ENCODE results near the gene EXOSC3. TPM values are rescaled to one million over a fixed set of nuclear protein-coding genes. Genes with fewer than 3 reads are reported as not detected.
A peak's percentile ranks its signal among the peaks of the same experiment; 100 is the strongest.

EXOSC3 gene
- total and polyA plus RNA-seq, 9 of the 15 experiments (the other 6 are each of a cell fraction or from before 2014, with no cell fraction given): 18.5 to 266 (median 114) TPM

- no peak for TF ChIP-seq ARID2 (IDR thresholded peaks at IDR 0.05)
- TF ChIP-seq ZEB2 (IDR thresholded peaks at IDR 0.05): peak; percentile 99
- peak; percentile 98 for TF ChIP-seq HNRNPL (IDR thresholded peaks at IDR 0.05; ENCODE audit: low read depth, low read length)
- TF ChIP-seq NCOA2 (IDR thresholded peaks at IDR 0.05; ENCODE audit: partially characterized antibody in 2 of 2): no peak
- TF ChIP-seq CBX3 (IDR thresholded peaks at IDR 0.05; ENCODE audit: borderline replicate concordance in 1 of 2, low read length in 2 of 2): peak in 1 of 2 experiments; percentile 92; a peak in 2 of 3 replicates
- TF ChIP-seq SMAD2 (IDR thresholded peaks at IDR 0.05; ENCODE audit: low read depth, low read length): no peak
- 0 out of 2 replicates have a peak, but pooled peaks have one; percentile 64 for TF ChIP-seq HEY1 (CRISPR knock-in tag; IDR thresholded peaks at IDR 0.05; ENCODE audit: borderline replicate concordance)
- TF ChIP-seq BRF1 (IDR thresholded peaks at IDR 0.05; ENCODE audit: borderline replicate concordance, extremely low read depth, insufficient read length): no peak
- TF ChIP-seq MTA1 (IDR thresholded peaks at IDR 0.05; ENCODE audit: borderline replicate concordance): no peak; the same call in 1 of the 2 replicates
- 0 out of 2 replicates have a peak, but pooled peaks have one; percentile 46 for TF ChIP-seq KLF6 (CRISPR knock-in tag; IDR thresholded peaks at IDR 0.05; ENCODE audit: borderline replicate concordance)
- peak; percentile 84; the same call in 1 of the 2 replicates for TF ChIP-seq ZNF740 (CRISPR knock-in tag; IDR thresholded peaks at IDR 0.05)
- no peak; a peak in 1 of 4 replicates for TF ChIP-seq ZNF740 (tag; IDR thresholded peaks at IDR 0.05)
- peak; percentile 96 for TF ChIP-seq SP1 (CRISPR knock-in tag; IDR thresholded peaks at IDR 0.05)
- peak; percentile 95 for TF ChIP-seq ZC3H11A (IDR thresholded peaks at IDR 0.05; ENCODE audit: low read depth, low read length)
- peak; percentile 93 for TF ChIP-seq POLR2A (conservative IDR thresholded peaks at IDR 0.05)
- TF ChIP-seq MGA (IDR thresholded peaks at IDR 0.05): no peak; the same call in 1 of the 2 replicates
Measured at GRCh38 chr9:37800631-37801286, 15.9 kb upstream of the EXOSC3 start, which contains the start of gene DCAF10 (continued).

Data from K562 (cell line).